Stimulated activated CD4-positive, alpha-beta T cell treated with anti-CD3 and anti-CD28 coated beads, Interleukin-4, amount 100 ng/mL, for 24 hours (primary cell): ENCODE results near the gene CNDP1.
"Not testable (repeated sequence)": the region's sequence is repeated elsewhere in the genome, so short reads cannot be mapped to it uniquely, and the experiment has no call there.

Experiments used
- DNase-seq: peaks from one replicate; pipeline ENCODE4 v3.0.0-alpha.2; 2020

The CNDP1 gene, protein sequence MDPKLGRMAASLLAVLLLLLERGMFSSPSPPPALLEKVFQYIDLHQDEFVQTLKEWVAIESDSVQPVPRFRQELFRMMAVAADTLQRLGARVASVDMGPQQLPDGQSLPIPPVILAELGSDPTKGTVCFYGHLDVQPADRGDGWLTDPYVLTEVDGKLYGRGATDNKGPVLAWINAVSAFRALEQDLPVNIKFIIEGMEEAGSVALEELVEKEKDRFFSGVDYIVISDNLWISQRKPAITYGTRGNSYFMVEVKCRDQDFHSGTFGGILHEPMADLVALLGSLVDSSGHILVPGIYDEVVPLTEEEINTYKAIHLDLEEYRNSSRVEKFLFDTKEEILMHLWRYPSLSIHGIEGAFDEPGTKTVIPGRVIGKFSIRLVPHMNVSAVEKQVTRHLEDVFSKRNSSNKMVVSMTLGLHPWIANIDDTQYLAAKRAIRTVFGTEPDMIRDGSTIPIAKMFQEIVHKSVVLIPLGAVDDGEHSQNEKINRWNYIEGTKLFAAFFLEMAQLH

DNA sequence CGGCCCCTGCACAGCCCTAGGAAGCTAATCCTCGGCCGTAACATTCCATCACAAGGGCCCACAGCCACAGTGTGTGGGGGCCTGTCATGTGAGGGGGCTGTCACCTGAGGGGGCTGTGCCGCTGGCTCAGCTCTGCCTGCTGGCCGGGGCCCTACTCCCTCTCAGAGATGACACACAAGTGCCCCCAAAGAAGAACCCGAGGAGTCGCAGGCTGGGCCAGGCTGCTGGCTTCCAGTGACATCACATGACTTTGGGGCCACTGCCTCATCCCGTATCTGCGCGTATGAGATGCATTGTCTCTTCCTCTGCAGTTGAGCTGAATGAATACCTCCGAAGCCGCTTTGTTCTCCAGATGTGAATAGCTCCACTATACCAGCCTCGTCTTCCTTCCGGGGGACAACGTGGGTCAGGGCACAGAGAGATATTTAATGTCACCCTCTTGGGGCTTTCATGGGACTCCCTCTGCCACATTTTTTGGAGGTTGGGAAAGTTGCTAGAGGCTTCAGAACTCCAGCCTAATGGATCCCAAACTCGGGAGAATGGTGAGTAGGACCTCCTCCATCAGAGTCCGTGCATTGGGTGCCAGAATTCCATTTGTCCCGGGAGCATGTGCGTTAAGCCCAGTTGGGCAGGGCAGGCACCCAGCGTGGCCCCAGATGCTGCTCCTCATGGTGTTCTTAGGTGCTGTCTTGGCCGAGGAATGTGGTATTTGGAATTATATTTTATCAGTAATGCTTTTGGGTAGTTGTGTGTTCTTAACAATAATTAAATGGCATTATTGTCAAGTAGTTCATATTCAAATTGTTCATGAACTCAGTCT lies at the start of gene CNDP1:
TSS of gene CNDP1 (plus strand) at position 351 of the 820 bp plus-strand sequence. CDS start at position 519, 168 bp downstream.
- DNase-seq = no peak

DNA sequence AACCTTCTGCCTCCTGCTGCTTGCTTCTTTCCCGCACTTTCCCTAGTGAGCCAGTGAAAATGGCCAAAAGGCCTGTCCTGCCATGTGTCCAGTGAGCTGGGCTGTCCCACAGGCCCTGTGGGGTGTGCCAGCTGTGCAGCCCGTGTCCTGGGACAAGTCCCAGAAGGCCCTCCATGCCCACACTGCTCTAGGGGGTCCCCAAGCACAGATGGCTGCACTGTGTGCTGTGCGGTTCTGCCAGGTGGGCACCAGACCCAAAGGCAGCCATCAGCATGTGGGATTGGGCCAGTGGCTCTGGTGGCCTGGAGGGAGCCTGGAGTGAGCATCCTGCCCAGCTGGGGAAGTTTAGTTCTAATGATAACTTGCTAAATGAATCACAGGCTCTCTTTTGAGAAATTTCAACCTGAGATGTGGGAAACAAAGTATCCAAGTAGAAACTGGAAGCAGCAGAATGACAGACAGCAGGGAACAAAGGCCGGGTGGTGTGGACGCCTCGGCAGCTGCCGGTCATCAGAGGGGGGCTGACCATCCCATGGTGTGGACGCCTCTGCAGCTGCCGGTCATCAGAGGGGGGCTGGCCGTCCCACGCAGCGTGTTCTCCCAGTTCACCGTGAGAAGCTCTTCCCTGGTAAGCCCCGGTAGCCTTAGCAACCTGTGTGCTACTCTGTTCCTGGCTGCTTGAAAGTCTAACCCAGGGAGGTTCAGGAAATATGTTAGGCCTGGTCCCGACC lies 48.0 kb upstream of the CNDP1 start:
- no peak for DNase-seq

DNA sequence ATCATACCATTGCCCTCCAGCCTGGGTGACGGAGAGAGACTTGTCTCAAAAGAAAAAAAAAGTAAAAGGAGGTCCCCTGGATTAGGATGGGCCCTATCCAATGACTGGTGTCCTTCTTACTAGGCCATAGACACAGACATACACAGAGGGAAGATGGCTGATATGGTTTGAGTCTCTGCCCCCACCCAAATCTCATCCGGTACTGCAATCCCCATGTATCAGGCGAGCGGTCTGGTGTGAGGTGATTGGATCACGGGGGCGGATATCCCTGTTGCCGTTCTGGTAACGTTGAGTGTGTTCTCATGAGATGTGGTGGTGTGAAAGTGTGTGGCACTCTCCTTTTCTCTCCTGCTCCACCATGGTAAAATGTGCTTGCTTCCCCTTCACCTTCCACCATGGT lies 45.9 kb upstream of the CNDP1 start:
- no peak for DNase-seq

DNA sequence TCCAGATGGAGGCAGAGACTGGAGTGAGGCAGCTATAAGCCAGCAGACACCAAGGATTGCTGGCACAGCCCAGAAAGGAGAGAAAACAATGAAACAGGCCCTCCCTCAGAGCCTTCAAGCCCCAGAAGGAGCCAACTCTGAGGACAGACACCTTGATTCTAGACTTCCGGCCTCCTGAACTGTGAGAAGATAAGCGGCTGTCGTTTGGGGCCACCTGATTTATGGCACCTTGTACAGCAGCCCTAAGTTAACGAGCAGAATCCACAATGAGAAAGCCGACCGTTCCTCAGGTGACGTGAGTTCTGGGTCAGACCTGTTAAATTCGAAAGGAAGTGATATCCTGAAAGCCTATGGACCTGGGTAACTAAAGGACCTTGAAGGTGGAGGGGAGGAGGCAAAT lies 45.4 kb upstream of the CNDP1 start:
- no peak for DNase-seq

DNA sequence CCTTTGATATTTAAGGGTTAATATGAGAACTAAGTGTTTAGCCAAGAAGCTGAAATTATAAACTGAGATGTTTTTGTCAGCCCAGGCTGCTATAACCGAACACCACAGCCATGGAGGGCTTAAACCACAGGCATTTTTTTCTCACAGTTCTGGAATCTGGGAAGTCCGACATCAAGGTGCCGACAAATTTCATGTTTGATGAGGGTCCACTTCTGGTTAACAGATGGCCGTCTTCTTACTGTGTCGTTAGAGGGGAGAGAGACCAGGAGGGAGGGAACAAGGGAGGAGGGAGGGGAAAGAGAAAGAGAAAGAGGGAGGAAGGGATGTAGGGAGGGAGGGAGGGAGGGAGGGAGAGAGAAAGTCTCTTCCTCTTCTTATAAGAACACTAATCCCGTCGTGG lies 44.6 kb upstream of the CNDP1 start:
- no peak for DNase-seq

DNA sequence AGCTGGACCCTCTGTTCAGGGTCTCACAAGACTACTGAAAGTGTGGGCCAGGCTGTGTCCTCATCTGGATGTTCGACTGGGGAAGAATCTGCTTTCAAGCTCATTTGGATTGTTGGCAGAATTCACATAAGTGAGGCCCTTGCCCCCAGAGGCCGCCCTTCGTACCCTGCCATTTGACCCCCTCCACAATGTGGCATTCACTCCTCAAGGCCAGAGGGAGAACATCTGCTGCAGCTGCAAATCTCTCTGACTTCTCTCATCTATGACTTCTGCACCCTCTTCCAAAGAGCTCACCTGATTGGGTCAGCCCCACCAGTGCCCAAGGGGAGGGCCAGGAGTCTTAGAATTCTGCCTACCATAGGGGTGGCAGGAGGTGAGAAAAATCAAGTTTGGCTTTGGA lies 42.0 kb upstream of the CNDP1 start:
- DNase-seq = no peak

DNA sequence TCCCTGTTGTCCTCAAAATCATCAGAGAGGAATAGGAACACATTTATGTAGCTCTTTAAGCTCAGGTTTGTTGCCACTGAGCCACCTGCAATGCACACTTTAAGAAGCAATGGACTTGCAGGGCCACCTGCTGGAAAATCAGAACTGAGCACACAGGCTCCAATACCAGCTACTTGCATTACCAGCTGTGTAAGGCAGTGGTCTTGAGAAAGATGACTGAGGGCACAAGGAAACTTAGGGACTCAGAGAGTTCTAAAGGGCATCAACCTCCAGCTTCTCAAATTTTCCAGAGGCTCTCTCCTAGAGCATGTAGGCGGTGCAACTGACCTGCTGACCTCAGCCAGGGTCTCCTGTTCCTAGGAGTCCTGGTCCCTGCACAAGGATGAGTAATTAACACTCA lies 40.6 kb upstream of the CNDP1 start:
- peak; percentile 48 for DNase-seq

DNA sequence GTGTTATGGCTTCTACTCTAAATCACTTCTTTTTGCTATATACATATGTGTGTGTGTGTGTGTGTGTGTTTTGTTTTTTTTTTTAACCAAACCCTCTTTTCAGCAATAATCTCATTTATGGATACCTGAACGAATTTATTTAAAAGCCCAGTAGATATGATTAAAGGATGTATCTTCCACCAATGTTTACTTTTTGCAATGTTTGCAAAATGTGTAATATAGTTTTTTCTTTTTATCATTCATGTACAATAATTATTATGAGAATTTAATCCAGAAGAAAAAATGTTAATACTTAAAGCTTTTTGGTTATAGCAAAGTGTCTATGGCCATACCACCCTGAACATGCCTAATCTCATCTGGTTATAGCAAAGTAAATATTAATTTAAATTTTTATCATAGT lies 39.8 kb upstream of the CNDP1 start:
- DNase-seq = no peak

DNA sequence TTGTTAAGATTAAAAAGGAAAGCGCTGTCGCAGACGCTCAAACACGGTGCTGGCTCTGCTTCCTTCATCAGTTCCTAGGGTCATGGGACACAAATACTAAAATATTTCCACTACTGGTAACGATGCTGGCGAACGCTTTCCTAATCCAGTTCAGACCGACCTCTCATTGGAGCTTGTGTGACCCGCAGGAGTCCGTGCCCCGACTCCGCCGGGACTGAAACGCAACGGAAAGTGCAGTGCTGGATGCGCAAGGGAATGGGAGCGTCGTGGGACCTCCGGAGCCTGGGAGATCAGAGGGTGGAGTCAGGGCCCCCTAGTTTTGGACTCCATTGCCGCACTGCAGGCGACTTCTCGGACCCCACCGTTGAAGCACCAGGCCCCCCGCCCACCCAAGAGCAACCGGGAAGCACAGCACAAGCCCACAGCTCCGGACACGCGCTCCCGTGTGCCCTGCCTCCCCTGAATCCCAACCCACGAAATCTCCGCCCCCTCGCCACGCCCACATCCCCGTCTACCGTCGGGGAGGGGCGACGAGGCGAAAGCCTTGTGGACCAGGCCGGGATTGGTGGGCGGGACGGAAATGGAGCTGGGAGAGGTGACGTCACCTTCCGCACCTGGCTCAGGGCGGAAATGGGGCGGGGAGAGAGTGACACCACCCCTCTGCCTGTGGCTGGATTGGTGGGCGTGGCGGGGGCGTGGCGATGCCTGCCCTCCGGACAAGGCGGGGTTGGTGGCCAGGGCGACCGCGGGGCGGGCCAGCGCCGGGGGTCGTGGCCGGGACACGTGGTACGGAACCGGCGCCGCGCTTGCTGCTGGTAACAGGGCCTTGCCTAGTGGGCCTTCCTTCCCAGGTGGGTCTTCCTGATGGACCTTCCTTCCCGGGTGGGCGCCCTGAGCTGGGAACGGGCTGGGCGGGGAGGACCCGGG lies 38.5 kb upstream of the CNDP1 start, which contains the start of gene CNDP2:
TSS of gene CNDP2 (plus strand) at position 783 of the 927 bp plus-strand sequence. CDS start 3,611 bp downstream, outside the sequence.
- DNase-seq = peak; percentile 100

DNA sequence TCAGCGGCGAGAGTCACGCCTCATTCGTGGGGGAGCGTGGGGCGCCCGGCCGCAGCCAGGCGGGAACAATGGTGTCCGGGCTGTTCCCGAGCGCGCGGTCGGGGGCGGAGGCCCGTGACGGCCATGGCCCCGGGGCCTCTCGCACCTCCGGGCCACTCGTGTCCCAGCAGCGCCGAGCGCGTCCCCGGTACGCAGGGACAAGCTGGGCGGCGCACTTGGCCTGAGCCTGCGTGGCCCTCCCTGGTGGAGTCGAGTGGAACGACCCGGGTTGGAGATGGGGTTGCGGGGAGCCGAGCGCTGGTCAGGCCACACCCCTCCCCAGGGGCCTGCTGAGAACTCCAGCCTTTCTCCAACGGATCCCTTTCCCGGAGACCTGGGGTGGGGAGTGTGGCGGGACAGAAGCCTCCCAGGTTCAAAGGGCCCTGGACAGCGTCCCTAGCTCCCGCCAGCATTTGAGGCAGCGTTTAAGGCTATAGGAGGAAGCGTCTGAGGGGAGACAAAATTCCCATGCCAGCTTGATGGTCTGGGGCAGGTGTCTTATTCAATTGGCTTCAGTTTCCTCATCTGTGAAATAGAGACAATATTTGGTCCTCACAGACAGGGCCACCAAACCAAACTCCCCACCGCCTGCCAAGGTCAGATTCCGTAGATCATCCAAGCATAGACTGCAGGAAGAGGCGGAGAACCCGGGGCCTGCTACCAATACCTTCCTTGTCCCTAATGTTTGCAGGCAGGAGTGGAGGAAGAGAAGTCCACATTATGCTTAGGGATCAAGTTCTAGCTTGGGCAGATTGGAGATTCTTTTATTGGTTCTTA lies 37.6 kb upstream of the CNDP1 start:
- DNase-seq = peak; percentile 42

DNA sequence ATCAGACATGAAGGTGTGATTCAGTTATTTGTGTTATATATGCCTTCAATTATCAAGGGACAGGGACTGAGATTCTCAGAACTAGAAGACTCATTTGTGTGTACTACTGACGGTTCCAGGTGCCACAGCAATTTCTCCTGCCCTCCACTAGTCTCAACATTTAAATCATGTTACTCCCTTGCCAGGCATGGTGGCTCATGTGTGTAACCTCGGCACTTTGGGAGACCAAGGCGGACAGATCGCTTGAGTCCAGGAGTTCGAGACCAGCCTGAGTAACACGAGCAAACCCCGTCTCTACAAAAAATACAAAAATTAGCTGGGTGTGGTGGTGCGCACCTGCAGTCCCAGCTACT lies 37.0 kb upstream of the CNDP1 start:
- DNase-seq = no peak

DNA sequence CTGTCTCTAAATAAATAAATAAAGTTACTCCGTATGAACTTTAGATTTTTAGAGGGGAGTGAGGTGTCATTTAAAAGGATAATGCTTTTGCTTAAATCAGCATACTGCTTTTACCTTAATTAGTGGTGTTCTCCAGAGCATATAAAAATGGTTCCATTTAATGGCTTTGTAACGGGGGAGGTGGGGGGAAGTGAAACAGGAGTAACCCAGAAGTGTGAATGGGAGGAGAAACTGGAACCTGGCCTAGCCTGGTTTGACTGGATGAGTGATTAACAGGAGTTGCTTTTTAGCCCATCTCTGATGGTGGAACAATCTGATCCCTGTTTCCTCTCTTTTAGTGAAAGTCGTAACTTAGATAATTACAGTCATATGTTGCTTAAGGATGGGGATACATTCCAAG lies 36.5 kb upstream of the CNDP1 start:
- DNase-seq = no peak

DNA sequence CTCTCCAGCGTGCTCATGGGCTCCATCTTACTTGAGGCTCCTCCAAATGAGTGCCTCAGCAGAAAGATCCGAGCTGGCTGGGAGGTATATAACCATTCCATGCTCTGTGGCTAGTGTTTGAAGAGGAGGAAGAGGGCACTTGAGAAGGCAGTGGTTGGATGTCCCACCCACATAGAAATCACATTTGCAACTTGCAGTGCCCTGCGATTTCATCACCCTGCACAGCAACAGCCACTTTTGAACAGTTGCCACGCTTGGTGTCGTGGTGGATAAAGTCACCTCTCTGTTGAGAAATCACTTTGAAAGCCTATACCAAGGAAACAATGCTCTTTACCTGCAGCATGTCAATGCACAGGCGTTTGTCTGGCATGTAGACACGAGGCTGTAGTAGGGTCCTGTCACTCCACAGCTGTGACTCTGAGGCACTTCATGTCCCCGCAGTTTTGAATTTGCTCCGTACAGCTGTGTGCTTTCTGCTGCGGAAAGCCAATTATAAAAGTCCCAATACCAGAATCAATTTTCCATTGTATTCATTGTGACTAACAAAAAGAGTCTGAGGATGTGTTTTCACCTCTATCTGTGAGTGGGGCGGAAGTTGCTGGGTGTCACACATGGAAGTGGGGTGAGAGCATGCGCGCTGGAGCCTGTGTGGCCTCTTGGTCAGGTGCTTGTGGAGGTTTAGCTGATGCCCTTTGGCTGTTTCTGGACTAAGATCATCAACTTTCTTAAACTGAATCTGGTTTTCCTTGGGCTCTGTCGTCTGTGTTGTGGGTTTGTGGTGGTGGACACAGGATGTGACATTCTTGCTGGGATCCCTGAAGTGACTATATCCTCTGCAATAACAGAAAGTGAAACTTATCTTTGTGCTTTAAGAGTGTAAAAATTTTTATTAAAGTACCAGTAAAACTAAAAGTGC lies 35.3 kb upstream of the CNDP1 start:
- DNase-seq = peak; percentile 85

DNA sequence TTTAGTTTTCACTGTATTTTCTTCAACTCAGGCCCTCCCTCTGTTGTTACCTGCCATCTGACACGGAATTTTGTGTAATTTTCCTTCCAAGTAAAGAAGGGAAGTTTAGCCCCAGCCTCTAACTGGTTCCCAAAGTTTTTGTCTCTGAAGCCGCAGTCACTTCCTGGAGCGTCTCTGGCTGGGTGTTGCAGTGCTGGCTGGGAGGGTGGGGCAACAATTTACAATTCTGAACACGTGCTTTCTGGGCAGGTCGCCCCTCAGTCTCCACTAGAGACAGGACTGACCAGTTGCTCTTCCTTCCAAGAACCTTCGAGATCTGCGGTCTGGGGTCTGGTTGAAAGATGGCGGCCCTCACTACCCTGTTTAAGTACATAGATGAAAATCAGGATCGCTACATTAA lies 34.7 kb upstream of the CNDP1 start:
- peak; percentile 46 for DNase-seq

DNA sequence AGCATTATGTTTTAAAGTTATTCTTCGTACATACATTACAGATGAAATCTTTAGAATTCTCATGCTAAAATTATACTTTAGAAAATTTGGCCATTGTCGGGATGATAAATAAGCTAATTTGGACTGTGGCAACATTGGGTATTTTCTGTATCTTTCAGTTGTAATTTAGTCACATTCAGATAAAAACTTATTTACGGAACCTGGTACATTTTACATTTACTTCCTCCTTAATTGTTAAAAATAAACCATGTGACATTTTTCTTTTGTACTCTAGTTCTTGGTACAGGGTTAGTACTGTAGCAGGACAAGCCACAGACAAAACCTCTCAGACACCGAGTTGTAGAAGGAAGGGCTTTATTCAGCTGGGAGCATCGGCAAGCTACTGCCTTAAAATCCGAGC lies 33.9 kb upstream of the CNDP1 start:
- DNase-seq = no peak

DNA sequence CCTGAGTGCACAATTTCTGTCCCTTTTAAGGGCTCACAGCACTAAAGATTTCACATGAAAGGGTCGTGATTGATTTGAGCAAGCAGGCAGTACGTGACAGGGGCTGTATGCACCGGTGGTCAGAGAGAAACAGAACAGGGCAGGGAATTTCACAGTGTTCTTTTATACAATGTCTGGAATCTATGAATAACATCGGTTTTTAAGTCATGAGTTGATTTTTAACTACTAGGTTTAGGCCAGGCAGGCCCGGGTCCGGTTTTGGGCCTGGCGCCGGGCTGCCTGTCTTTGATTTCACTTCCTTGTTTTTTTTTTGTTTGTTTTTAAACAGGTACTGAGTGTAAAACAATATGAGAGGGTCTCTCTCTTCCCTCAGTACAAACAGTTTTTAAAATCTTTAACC lies 33.5 kb upstream of the CNDP1 start:
- DNase-seq = not testable (repeated sequence)

DNA sequence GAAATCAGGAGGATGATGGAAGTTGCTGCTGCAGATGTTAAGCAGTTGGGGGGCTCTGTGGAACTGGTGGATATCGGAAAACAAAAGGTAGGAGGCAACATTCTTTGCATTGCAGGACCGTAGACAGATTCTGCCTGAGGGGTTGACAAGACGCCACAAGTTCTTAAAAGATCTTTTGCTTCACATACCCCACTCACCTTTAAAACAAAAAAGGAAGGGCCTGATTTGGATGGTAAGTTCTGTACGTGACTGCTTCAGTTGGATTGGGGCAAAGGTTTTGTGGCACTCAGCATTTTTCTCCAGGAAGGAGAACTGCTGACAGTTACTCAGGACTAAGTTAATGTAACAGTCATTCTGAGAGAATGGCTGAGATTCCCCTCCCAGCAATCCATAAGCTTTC lies 32.9 kb upstream of the CNDP1 start:
- DNase-seq = no peak

DNA sequence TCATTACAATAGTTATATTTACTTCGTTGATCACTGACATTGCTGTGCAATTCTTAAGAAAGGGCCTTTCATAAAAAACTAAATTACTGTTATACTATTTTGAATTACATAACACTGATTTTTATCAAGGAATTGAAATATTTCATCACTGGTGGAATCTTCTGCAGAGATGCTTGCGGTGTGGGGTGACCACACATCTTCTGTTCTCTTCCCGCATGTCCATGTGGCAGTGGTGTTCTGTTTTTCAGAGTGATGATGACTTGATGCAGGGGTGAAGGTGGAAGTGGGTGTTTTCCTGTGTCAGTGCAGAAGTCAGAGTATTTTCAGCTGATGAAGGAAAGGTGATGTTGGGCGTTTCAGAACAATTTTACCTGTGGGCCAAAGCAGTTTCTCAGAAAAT lies 31.2 kb upstream of the CNDP1 start:
- DNase-seq = no peak

DNA sequence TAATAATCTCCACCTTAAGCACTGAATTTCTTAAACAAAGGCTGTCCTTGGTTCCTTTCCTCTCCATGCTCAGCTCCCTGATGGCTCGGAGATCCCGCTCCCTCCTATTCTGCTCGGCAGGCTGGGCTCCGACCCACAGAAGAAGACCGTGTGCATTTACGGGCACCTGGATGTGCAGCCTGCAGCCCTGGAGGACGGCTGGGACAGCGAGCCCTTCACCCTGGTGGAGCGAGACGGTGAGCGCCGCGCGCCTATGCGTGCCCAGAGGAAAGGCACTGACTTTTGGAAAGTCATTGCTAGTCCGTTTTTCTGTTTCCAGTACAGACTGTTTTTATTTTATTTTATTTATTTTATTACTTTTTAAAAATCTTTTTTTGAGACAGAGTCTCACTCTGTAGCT lies 28.5 kb upstream of the CNDP1 start:
- no peak for DNase-seq

DNA sequence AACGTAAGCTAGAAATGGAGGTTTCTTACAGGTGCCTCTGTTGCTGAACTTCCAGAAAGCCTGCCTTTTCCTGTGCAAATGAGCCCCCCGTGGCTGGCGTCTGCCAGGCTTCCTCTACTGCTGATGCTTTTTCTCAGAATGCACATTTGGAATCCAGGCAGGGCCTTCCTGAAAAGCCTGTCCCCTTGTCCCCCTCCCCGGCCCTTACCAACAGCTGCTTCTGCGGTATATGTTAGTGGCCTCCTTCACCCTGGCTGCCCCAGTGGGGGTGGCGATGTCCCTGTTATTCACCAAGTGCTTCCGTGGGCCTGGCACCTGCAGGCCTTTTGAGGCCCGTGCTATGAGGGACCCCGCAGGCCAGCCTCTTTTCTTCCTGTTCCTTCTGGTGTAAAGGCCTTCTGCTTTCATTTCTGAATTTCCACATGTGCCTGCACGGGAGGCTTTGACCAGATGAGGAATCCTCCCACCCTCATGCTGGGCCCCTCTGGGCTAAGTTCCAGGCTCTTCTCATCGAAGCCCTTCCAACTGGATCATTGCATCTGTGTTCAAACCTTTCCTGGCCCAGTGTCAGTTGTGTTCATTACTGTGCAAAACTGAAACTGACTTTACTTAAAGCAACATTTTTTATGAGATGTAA lies 27.7 kb upstream of the CNDP1 start:
- DNase-seq = no peak
